DOHH2 (cell line): Measurements from ENCODE around the gene GRIN2A.

Experiments
- EZH2phosphoT487 ChIP-seq: fragments of 200-600 bp; sonication (generic); IDR thresholded peaks from 2 replicates; pipeline ENCODE4 v1.6.1; 2017; ENCODE audit warnings: borderline replicate concordance, mild to moderate bottlenecking, antibody characterized with exemption, low read length, moderate library complexity, mixed read lengths
- TF ChIP-seq, protein P1 (sequence below): fragments of 200-600 bp; sonication (generic); IDR thresholded peaks from one replicate; pipeline ENCODE4 v1.5.1; 2014; ENCODE audit warnings: antibody characterized with exemption, mild to moderate bottlenecking, low read depth, low read length; ENCODE audit not compliant: poor library complexity, severe bottlenecking

- TF ChIP-seq, protein P1, sequence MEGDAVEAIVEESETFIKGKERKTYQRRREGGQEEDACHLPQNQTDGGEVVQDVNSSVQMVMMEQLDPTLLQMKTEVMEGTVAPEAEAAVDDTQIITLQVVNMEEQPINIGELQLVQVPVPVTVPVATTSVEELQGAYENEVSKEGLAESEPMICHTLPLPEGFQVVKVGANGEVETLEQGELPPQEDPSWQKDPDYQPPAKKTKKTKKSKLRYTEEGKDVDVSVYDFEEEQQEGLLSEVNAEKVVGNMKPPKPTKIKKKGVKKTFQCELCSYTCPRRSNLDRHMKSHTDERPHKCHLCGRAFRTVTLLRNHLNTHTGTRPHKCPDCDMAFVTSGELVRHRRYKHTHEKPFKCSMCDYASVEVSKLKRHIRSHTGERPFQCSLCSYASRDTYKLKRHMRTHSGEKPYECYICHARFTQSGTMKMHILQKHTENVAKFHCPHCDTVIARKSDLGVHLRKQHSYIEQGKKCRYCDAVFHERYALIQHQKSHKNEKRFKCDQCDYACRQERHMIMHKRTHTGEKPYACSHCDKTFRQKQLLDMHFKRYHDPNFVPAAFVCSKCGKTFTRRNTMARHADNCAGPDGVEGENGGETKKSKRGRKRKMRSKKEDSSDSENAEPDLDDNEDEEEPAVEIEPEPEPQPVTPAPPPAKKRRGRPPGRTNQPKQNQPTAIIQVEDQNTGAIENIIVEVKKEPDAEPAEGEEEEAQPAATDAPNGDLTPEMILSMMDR, result no peak
- no peak for TF ChIP-seq EZH2phosphoT487
Measured at GRCh38 chr16:9908613-9909012, 273.6 kb downstream of the GRIN2A start.
